WI38 (cell line): ENCODE results near the gene DHDH.

Experiments
- H3K4me3 ChIP-seq: 2 replicates; pipeline ENCODE4 v1.5.1; 2011; ENCODE audit warnings: low read depth, mild to moderate bottlenecking, control low read depth, low read length
- CTCF ChIP-seq: IDR thresholded peaks from 2 replicates; pipeline ENCODE4 v1.5.1; 2012; ENCODE audit warnings: low read depth, mild to moderate bottlenecking, control low read depth, low read length

Gene DHDH

DNA sequence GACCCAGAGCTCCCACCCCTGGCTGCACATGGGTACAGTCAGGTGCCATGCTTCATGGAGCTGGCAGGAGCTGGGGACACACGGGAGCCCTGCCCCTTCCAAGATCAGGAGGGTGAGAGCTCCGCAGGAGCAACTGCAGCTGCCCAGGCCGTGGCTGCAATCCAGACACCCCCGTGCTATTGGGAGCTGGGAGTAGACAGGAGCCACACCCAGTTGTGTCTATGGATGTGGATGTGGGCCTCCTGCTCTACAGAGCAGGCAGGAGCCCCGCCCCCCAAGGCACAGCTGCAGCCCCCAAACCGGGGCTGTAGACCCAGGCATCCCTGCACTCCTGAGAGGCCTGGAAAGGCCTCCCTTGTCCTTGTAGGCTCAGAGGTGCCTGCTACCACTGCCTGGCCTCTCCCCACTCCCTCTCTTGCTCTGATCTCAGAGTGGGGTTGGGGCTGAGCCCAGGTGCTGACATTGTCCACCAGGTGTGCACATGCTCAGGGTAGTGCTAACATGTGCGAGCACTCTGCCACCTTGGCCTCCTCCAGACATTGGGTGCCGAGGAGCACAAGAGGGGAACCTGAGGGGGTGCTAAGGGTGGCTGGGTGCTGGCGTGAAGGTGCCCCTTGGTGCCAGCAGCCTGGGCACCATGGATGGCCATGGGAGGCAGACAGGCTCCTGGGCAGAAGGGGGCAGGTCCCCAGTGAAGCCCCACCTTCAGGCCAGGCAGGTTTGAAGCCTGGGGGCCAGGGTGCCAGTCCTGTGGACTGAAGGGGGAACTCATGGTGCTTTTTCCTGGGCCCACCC lies 13.2 kb downstream of the DHDH start:
- no peak overlapping the region for H3K4me3 ChIP-seq
- TF ChIP-seq CTCF: no peak

DNA sequence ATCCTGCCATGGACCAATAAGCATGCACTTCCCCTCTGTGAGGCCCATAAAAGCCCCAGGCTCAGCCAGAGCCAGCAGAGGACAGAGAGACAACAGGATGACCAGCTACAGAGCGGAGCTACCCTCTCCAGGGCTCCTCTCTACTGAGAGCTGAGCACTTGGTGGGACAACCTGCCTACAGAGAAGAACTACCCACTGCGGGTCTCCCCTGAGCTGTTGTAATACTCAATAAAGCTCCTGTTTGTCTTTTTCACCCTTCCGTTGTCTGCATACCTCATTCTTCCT lies 13.7 kb downstream of the DHDH start:
- no peak for TF ChIP-seq CTCF
- no peak overlapping the region for H3K4me3 ChIP-seq

DNA sequence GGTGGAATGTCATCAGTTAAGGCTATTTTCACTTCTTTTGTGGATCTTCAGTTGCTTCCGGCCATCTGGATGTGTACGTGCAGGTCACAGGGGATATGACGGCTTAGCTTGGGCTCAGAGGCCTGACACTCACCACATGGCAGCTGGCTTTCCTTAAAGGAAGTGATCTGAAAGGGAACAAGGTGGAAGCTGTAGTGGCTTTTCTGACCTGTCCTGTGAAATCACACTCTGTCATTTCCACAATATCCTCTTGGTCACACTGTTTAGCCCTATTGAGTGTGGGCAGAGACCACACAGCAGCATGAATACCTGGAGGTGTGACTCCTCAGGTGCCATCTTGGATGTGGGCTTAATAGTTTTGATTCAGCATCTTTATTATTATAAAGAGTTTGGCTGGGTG lies 16.7 kb downstream of the DHDH start:
- H3K4me3 ChIP-seq: no peak overlapping the region
- no peak for TF ChIP-seq CTCF

DNA sequence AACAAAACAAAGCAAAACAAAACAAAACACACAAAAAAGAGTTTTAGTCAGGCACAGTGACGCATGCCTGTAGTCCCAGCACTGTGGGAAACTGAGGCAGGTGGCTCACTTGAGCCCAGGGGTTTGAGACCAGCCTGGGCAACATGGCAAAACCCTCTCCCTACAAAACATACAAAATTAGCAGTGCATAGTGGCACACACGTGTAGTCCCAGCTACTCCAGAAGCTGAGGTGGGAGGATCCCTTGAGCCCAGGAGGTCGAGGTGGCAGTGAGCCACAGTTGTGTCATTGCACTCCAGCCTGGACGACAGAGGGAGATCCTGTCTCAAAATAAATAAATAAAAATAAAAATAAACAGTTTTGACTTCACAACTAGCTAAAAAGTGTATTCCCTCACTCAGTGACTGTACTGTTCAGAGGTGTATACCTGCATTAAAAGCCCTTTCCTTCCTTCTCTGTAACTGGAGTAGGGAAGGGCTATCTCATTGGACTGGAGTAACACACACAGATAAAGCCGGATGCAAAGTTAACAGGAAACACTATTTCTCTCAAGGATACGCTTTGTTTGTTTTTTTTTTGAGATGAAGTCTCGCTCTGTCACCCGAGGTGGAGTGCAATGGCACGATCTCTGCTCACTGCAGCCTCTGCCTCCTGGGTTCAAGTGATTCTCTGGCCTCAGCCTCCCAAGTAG lies 17.5 kb downstream of the DHDH start:
- TF ChIP-seq CTCF: no peak
- no peak overlapping the region for H3K4me3 ChIP-seq

GRCh38 chr19:48953141-48953540 lies 19.6 kb downstream of the DHDH start:
- TF ChIP-seq CTCF: no peak

GRCh38 chr19:48953990-48954594 lies 20.6 kb downstream of the DHDH start:
- peak overlapping the region; percentile 94 for H3K4me3 ChIP-seq
- no peak for TF ChIP-seq CTCF

More at GRCh38 chr19:48953141-48953540, 19.6 kb downstream of the DHDH start:
- no peak overlapping the region for H3K4me3 ChIP-seq

GRCh38 chr19:48954595-48955307 lies 21.3 kb downstream of the DHDH start, which contains the start of gene BAX:
BAX (plus strand) TSS chr19:48954875; CDS start chr19:48954929, 54 bp downstream.
- peak within 1 kb of the TSS; percentile 94 for H3K4me3 ChIP-seq
- TF ChIP-seq CTCF: no peak
